Breast epithelium (tissue), 3 donors: ENCODE measurements around the gene CDHR3.

Experiments used
- POLR2A ChIP-seq: fragments of 450-650 bp; IDR thresholded peaks from one replicate; pipeline ENCODE4 v1.6.1; 2016; ENCODE audit warnings: antibody characterized with exemption, mild to moderate bottlenecking, moderate library complexity
- POLR2AphosphoS5 ChIP-seq, 3 donors: sonication (generic); formaldehyde crosslinking; IDR thresholded peaks; one replicate each; pipeline ENCODE4 v1.6.1; 2017; ENCODE audit warnings: antibody characterized with exemption in 3 of 3
- TF ChIP-seq, protein P1 (sequence below), 3 donors: fragments of 450-650 bp; IDR thresholded peaks; one replicate each; pipeline ENCODE4 v1.5.1; 2016 to 2017; ENCODE audit warnings: antibody characterized with exemption in 3 of 3, mild to moderate bottlenecking in 3 of 3, moderate library complexity in 3 of 3

DNA sequence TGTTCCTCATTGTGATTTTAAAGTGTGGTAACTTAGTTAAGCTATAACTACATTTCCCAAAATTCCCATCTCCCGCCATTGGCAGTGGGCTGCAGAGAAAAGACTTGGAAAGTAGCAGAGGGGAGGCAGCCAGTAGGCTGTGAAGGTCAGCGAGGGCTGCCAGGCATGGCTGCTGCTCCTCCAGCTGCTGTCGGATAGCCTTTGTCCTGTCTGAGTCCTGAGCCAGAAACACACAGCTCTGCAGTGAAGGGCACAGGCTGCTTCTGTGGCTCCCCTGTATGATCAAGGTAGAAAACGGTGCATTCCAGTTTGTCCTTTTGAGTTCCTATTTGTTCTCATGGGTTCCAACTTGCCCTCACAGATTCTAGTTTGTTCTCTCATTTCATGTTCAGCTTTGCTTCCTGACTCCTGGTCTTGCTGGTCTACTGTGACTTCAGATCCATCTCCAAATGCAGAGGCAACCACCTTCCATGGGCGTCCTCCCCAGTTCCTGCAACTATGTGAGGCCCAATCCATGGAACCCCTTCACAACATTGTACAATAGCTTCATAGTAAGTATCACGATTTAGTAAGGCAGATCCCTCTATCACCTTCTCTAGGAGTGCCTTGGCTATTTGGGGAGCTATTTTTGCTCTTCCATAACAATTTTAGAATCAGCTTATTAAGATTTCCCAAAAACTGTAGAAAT is 117.4 kb downstream of the CDHR3 start:
- TF ChIP-seq, protein P1, sequence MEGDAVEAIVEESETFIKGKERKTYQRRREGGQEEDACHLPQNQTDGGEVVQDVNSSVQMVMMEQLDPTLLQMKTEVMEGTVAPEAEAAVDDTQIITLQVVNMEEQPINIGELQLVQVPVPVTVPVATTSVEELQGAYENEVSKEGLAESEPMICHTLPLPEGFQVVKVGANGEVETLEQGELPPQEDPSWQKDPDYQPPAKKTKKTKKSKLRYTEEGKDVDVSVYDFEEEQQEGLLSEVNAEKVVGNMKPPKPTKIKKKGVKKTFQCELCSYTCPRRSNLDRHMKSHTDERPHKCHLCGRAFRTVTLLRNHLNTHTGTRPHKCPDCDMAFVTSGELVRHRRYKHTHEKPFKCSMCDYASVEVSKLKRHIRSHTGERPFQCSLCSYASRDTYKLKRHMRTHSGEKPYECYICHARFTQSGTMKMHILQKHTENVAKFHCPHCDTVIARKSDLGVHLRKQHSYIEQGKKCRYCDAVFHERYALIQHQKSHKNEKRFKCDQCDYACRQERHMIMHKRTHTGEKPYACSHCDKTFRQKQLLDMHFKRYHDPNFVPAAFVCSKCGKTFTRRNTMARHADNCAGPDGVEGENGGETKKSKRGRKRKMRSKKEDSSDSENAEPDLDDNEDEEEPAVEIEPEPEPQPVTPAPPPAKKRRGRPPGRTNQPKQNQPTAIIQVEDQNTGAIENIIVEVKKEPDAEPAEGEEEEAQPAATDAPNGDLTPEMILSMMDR (IDR thresholded peaks at IDR 0.05): no peak
- TF ChIP-seq POLR2A (no peak), POLR2AphosphoS5 (IDR thresholded peaks at IDR 0.05) (no peak)
